ENCODE results near the gene ADAM12. TPM values are rescaled to one million over a fixed set of nuclear protein-coding genes. Genes with fewer than 3 reads are reported as not detected.

Gene ADAM12
- total and polyA plus RNA-seq, 2 experiments from 2014 or later = 0.13 to 0.87 TPM

- Histone ChIP-seq H3K36me3 (ENCODE audit: insufficient read depth) (no peaks in the 10 kb centered on the region), H4K20me1 (replicated peaks; ENCODE audit: insufficient read depth) (no peaks in the 10 kb centered on the region), H3K4me1 (ENCODE audit: insufficient read depth) (no peaks in the 10 kb centered on the region), H3K27me3 (ENCODE audit: insufficient read depth) (no peaks in the 10 kb centered on the region), H3K79me2 (replicated peaks; ENCODE audit: insufficient read depth) (no peaks in the 10 kb centered on the region), H3K4me3 (no peak overlapping the region), H3K9me2 (ENCODE audit: insufficient read depth) (no peaks in the 10 kb centered on the region), H3K4me2 (no peak overlapping the region), H2AFZ (no peak overlapping the region), H3K27ac (ENCODE audit: low read depth) (no peak overlapping the region), H3F3A (replicated peaks; ENCODE audit: low read depth) (no peaks in the 10 kb centered on the region)
- ATAC-seq (no peak), DNase-seq (ENCODE audit: low spot score) (no peak)
- peaks cover 8% of the 10 kb centered on the region; the same call in 2 of the 3 replicates for H3K9me3 Mint-ChIP-seq
- TF ChIP-seq CTCF (conservative IDR thresholded peaks at IDR 0.05; ENCODE audit: low read depth in 2 of 2) = no peak
- no peaks in the 10 kb centered on the region for H3K27me3 Mint-ChIP-seq (ENCODE audit: insufficient read depth, low read depth, poor library complexity)
- H3K4me3 Mint-ChIP-seq = no peak overlapping the region
- H3K27ac Mint-ChIP-seq = no peak overlapping the region
- no peaks in the 10 kb centered on the region; the same call in 2 of the 3 replicates for H3K4me1 Mint-ChIP-seq
- H3K36me3 Mint-ChIP-seq (ENCODE audit: low read depth) = peaks cover 5% of the 10 kb centered on the region; the same call in 1 of the 3 replicates
Measured at GRCh38 chr10:126341491-126341890, 46.8 kb downstream of the ADAM12 start.

- H3K27me3 Mint-ChIP-seq (ENCODE audit: insufficient read depth, low read depth, poor library complexity) = peaks cover 2% of the 10 kb centered on the region
Measured at GRCh38 chr10:126337251-126337810, 50.9 kb downstream of the ADAM12 start.

More at GRCh38 chr10:126337251-126337810, 50.9 kb downstream of the ADAM12 start:
- no peak for TF ChIP-seq POLR2AphosphoS5 (IDR thresholded peaks at IDR 0.05; ENCODE audit: low read depth)
- no peak for TF ChIP-seq EZH2phosphoT487 (IDR thresholded peaks at IDR 0.05; ENCODE audit: unreplicated experiment)
- no peak for TF ChIP-seq ZNF114 (CRISPR knock-in tag; IDR thresholded peaks at IDR 0.05)
- TF ChIP-seq, protein P1, sequence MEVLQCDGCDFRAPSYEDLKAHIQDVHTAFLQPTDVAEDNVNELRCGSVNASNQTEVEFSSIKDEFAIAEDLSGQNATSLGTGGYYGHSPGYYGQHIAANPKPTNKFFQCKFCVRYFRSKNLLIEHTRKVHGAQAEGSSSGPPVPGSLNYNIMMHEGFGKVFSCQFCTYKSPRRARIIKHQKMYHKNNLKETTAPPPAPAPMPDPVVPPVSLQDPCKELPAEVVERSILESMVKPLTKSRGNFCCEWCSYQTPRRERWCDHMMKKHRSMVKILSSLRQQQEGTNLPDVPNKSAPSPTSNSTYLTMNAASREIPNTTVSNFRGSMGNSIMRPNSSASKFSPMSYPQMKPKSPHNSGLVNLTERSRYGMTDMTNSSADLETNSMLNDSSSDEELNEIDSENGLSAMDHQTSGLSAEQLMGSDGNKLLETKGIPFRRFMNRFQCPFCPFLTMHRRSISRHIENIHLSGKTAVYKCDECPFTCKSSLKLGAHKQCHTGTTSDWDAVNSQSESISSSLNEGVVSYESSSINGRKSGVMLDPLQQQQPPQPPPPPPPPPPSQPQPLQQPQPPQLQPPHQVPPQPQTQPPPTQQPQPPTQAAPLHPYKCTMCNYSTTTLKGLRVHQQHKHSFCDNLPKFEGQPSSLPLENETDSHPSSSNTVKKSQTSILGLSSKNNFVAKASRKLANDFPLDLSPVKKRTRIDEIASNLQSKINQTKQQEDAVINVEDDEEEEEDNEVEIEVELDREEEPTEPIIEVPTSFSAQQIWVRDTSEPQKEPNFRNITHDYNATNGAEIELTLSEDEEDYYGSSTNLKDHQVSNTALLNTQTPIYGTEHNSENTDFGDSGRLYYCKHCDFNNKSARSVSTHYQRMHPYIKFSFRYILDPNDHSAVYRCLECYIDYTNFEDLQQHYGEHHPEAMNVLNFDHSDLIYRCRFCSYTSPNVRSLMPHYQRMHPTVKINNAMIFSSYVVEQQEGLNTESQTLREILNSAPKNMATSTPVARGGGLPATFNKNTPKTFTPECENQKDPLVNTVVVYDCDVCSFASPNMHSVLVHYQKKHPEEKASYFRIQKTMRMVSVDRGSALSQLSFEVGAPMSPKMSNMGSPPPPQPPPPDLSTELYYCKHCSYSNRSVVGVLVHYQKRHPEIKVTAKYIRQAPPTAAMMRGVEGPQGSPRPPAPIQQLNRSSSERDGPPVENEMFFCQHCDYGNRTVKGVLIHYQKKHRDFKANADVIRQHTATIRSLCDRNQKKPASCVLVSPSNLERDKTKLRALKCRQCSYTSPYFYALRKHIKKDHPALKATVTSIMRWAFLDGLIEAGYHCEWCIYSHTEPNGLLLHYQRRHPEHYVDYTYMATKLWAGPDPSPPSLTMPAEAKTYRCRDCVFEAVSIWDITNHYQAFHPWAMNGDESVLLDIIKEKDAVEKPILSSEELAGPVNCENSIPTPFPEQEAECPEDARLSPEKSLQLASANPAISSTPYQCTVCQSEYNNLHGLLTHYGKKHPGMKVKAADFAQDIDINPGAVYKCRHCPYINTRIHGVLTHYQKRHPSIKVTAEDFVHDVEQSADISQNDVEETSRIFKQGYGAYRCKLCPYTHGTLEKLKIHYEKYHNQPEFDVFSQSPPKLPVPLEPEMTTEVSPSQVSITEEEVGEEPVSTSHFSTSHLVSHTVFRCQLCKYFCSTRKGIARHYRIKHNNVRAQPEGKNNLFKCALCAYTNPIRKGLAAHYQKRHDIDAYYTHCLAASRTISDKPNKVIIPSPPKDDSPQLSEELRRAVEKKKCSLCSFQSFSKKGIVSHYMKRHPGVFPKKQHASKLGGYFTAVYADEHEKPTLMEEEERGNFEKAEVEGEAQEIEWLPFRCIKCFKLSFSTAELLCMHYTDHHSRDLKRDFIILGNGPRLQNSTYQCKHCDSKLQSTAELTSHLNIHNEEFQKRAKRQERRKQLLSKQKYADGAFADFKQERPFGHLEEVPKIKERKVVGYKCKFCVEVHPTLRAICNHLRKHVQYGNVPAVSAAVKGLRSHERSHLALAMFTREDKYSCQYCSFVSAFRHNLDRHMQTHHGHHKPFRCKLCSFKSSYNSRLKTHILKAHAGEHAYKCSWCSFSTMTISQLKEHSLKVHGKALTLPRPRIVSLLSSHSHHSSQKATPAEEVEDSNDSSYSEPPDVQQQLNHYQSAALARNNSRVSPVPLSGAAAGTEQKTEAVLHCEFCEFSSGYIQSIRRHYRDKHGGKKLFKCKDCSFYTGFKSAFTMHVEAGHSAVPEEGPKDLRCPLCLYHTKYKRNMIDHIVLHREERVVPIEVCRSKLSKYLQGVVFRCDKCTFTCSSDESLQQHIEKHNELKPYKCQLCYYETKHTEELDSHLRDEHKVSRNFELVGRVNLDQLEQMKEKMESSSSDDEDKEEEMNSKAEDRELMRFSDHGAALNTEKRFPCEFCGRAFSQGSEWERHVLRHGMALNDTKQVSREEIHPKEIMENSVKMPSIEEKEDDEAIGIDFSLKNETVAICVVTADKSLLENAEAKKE (CRISPR knock-in tag; IDR thresholded peaks at IDR 0.05) = no peak
- no peak for TF ChIP-seq STAT1 (IDR thresholded peaks at IDR 0.05; ENCODE audit: unreplicated experiment)
- no peak for TF ChIP-seq CREB1 (CRISPR knock-in tag; IDR thresholded peaks at IDR 0.05; ENCODE audit: low read depth)
- TF ChIP-seq REST (IDR thresholded peaks at IDR 0.05; ENCODE audit: unreplicated experiment) = no peak
- no peak for TF ChIP-seq ZNF331 (CRISPR knock-in tag; IDR thresholded peaks at IDR 0.05; ENCODE audit: low read depth)
- no peak for TF ChIP-seq EZH2 (IDR thresholded peaks at IDR 0.05; ENCODE audit: low read depth, unreplicated experiment)
- H3K27ac Mint-ChIP-seq = no peak overlapping the region
- no peak overlapping the region for H2AFZ ChIP-seq
- H3K36me3 Mint-ChIP-seq (ENCODE audit: low read depth) = no peaks in the 10 kb centered on the region
- no peak overlapping the region for H3K4me3 Mint-ChIP-seq
- no peak overlapping the region for H3K27ac ChIP-seq (ENCODE audit: low read depth)
- ATAC-seq (no peak), DNase-seq (ENCODE audit: low spot score) (no peak)
- no peak overlapping the region for H3K4me3 ChIP-seq
- H3F3A ChIP-seq (replicated peaks; ENCODE audit: low read depth) = no peaks in the 10 kb centered on the region
- H3K79me2 ChIP-seq (replicated peaks; ENCODE audit: insufficient read depth) = no peaks in the 10 kb centered on the region
- H3K4me1 ChIP-seq (ENCODE audit: insufficient read depth) = no peaks in the 10 kb centered on the region
- H3K9me2 ChIP-seq (ENCODE audit: insufficient read depth) = no peaks in the 10 kb centered on the region
- H3K27me3 ChIP-seq (ENCODE audit: insufficient read depth) = no peaks in the 10 kb centered on the region
- no peaks in the 10 kb centered on the region for H3K36me3 ChIP-seq (ENCODE audit: insufficient read depth)
- H3K4me2 ChIP-seq = no peak overlapping the region
- H4K20me1 ChIP-seq (replicated peaks; ENCODE audit: insufficient read depth) = no peaks in the 10 kb centered on the region
- no peaks in the 10 kb centered on the region; the same call in 2 of the 3 replicates for H3K4me1 Mint-ChIP-seq
- H3K9me3 Mint-ChIP-seq = no peaks in the 10 kb centered on the region
